GM18520 (cell line): ENCODE results near the gene ASAP2.

ENCODE experiments used
- ATAC-seq: cut with Tn5 transposase; IDR thresholded peaks from one replicate; pipeline ENCODE4 v1.9.1; 2021; ENCODE audit not compliant: unreplicated experiment

Gene ASAP2

GRCh38 chr2:9230051-9230802, 23.6 kb downstream of the ASAP2 start:
- no peak for ATAC-seq

DNA sequence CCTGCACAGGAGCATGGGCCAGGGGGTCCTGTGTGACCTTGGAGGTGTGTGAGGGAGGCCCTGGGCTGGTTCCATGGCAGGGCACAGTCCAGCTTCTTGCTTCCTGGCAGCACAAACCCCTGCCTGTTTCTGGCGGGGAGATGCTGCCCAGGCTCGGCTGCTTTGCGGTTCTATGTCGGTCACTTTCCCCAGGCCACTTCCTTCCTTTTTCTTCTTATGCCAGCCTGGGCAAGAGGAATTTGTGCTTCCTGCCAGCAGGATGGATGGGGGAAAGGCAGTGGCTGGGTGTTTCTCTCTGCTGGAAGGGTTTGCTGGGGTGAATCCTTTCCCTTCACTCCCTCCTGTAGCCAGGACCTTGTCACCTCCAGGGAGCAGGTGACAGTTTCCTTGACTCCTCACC, 24.3 kb downstream of the ASAP2 start:
- no peak for ATAC-seq

- ATAC-seq, result no peak
These were observed 24.9 kb downstream of the ASAP2 start for GRCh38 chr2:9231291-9232165.

DNA sequence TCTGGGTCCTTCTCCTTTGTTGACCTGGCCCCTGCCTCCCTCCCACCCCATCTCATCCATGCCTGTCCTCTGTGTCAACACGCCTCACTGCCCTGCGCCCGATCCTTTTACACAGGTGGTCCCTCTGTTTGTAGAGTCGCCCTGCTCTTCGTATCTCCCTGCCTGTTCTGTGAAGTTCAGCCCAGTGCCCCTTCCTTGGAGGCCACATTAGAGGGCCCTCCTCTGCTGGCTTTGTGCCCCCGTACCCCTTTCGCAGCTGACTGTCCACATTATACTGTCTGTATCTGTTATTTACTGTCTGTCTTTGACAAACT, 25.5 kb downstream of the ASAP2 start:
- no peak for ATAC-seq

DNA sequence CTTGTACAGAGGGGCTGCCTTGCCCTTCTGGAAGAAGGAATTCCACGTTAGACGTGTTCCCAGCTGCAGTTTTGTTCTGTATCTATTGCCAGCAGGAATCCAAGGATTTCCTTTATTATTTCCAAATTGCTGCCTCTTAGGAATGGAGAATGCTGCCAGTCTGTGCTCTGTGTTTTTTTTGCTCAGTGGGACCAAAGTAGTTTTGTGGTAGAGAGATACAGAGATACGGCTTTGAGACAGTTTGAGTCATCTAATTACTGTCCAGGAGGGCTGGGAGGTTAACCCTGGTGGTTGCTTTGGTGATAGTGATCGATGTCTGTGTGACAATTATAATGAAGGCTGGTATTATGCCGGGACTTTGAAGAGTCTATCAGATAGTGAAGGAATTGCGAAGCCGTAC, 26.3 kb downstream of the ASAP2 start:
- no peak for ATAC-seq

DNA sequence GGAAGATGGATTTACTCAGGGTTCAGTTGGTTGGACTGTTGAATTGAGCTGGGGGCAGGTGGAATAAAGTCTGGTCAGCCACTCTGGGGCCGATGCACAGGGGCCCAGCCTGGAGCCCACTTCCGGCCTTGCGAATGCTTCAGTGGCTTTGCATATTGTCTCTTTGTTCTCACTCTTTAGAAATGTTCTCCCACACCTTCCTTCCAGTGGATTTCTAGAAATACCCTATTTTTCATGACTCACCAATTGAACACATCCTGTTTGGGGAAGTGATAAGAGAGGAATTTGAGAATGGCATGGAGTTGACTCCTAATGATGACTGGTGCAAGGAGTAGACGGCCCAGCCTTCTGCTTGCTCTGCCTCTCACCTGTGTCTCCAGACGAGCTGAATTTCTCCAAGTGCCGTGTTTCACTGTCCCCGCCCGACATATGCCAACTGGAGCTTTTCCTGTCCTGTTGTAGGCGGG, 28.1 kb downstream of the ASAP2 start:
- no peak for ATAC-seq

GRCh38 chr2:9235147-9236044, 28.8 kb downstream of the ASAP2 start:
- no peak for ATAC-seq

DNA sequence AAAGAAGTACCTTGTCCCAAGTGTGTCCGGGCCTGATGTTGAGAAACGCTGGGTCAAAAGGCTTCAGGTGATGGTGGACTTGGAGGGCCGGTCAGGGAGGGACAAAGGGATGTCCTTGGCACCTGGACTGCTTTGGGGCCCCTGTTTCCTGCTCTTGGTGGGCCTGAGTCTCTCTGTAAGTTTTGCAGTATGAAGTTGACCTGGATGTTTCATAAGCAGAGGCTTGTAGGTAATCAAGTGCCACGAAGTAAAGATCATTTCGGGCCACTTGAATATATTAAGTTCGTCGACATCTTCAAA, 29.4 kb downstream of the ASAP2 start:
- no peak for ATAC-seq

- no peak for ATAC-seq
These were observed 30.3 kb downstream of the ASAP2 start for GRCh38 chr2:9236867-9237266.

- ATAC-seq, result no peak
These were observed 31.2 kb downstream of the ASAP2 start for GRCh38 chr2:9237831-9238230.

- ATAC-seq, result no peak
These were observed 32.1 kb downstream of the ASAP2 start for GRCh38 chr2:9238591-9239326.

DNA sequence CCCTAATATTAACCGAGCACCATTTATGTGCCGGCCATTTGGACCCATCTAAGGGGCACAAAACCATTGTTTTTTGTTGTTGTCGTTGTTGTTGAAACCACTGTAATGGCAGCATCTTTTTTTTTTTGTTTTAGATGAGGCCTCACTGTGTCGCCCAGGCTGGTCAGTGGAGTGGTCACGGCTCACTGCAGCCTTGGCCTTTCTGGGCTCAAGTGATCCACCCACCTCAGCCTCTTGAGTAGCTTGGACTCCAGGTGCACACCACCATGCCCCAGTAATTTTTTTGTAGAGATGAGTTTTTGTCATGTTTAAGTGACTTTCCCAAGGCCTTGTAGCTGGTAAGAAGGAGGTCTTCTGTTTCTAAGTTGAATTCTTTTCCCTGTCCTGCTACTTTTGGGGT, 33.0 kb downstream of the ASAP2 start:
- no peak for ATAC-seq

DNA sequence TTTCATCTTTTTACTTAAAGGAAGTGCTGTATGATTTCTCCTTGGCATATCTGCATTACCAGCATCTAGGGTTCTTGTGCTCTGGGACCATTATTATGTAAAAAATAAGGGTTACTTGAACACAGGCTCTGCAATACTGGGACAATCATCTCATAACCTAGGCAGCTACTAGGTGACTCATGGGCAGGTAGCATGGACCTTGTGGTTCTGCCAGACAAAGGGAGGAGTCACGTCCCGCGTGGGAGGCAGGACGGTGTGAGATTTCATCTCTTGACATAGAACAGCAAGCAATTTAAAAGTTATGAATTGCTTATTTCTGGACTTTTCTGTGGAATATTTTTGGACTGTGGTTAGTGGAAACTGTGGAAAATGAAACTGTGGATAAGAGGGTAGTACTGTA, 34.1 kb downstream of the ASAP2 start:
- ATAC-seq, result no peak

DNA sequence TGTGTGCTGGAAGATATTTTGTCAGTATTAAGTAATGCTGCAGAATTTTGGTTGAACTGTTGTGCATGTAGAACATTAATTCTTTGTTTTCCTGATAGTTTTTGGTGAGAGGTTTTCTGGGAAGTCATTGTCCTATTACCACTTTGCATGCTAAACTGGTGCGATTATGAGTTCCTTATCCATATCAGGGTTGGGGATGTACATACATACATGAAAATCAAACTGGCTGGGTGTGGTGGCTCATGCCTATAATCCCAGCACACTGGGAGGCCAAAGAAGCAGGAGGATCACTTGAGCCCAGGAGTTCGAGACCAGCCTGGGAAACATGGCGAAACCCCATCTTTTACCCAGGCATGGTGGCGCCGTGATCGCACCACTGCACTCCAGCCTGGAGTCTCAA, 34.6 kb downstream of the ASAP2 start:
- ATAC-seq, result no peak

DNA sequence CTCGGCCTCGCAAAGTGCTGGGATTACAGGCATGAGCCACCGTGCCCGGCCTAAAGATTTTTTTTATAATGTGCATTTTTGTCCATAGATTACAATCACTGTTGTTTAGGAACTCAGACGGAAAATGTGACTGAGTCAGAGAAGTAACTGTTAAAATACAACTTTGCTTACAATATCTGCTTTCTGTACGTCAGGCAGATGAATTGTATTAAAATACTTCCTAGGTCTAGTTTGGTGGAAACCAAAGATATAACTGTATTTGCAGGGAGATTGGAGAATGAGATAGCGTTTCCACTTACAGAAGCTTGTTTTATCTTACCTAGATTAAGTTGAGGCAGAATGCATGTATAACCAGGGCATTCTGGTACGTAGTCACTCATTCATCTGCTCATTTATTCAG, 36.7 kb downstream of the ASAP2 start:
- ATAC-seq, result no peak

DNA sequence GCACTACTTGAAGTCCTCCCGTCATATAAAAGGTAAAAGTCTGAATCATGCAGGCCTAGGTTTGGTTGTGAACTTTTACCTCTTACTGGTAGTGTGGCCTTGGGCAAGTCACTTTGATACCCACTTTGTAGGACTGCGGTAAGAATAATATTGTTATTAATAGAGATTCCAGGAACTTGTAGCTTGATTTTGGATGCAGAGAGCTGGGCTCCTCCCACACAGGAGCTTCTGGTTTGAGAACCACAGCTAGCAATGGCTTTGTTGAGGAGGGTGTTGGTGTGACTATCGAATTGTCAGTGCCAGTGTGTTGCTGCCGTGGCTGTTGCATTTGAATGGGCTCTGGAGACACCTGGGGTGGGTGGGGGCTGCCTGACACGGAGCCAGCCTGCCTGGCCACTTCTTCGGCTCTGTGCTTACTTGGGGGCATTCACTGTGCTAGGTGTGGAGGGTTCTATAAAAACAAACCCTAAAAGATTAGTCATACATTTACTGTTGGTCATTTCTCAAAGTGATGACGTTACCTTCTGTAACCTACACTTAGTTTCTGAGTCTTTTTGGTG, 38.5 kb downstream of the ASAP2 start:
- no peak for ATAC-seq

DNA sequence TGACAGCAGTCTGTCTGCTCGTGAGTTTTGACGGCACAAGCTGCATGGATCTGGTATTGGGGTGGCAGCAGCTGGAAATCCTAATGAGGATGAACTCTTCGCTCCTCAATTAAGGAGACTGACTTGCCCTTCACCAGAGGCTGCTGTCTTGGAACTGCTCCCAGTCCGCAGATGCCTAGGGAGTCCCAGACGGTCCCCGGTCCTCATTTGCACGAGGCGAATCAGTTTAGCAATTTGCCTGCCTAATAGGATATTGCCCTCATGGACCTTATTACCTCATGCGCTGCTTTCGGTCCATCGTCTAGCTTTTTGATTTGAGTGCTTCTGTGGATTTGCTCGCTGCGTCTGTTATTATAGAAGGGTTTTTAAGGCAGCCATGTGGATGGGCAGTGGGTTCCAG, 40.6 kb downstream of the ASAP2 start:
- ATAC-seq, result no peak

- ATAC-seq, result no peak
These were observed 41.2 kb downstream of the ASAP2 start for GRCh38 chr2:9247786-9248185.

DNA sequence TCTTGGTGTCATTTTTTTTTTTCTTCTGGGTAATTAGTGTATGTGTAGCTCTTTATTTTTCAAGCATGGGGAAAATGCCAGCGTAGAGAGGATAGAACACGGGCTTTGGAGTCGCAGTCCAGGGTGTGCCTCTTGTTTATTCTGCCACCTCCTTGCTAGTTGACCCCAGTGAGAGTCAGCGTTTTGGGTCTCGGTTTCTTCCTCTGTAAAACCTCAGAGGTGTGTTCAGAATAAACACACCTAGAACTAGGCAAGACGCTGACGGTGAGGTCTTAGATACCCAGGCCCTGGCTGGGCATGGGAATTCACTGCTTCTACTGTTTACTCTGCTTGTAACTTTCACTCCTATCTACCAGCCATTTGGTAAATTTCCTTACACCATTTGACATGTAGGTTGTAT, 41.8 kb downstream of the ASAP2 start:
- no peak for ATAC-seq

DNA sequence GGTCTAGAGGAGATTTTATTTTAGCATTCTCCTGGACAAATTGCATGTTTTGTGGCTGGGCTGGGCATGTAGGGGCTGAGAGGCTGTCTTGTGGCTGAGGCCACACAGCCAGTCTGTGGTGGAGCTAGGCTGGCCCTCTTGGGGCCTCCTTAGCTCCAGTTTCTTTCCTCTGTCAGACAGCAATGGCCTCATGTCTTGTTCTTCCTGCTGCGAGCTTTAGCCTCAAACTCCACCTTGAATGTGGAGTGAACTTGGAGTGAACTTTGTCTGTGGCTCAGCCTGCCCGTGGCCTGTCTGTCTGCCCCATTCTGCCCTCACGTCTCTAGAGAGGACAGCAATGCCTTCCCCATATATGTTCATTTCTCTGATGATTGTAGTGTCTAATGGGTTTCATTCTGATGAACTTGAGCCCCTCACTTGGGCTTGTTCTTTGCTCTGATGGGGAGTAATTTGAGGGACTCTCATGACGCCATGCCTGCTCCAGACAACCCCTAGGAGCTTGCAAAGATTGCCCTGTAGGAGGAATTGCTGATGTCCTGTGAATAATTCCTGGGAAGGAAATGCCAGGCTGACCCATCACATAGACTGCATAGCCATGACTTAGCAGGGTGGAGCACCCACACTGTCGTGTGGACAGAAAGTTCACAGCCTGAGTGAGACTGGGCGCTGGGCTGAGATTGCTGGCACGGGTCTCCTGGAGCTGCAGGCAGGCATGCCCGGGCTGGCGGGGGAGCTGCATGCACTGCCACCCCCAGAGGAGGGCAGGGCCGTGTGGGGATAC, 42.6 kb downstream of the ASAP2 start:
- no peak for ATAC-seq
